SKM-1 treated with dmso at 0.1 percent for 144 hours (cell line): ENCODE results near the gene EFEMP2.

Experiments used
- DNase-seq: peaks from one replicate; lab custom pipeline; 2025; ENCODE audit not compliant: unreplicated experiment; lab: John Stamatoyannopoulos, UW

EFEMP2 gene

GRCh38 chr11:65885808-65886536, 13.4 kb upstream of the EFEMP2 start:
- no peak for DNase-seq

GRCh38 chr11:65885231-65885630, 12.6 kb upstream of the EFEMP2 start:
- no peak for DNase-seq

- peak; percentile 75 for DNase-seq
These were observed 12.1 kb upstream of the EFEMP2 start for GRCh38 chr11:65884716-65885092.

- no peak for DNase-seq
These were observed 11.5 kb upstream of the EFEMP2 start for GRCh38 chr11:65883786-65884715.

- DNase-seq = no peak
These were observed 10.6 kb upstream of the EFEMP2 start for GRCh38 chr11:65883058-65883761.

- no peak for DNase-seq
These were observed 9.8 kb upstream of the EFEMP2 start for GRCh38 chr11:65882120-65883057.

- DNase-seq = no peak
These were observed 8.3 kb upstream of the EFEMP2 start for GRCh38 chr11:65880844-65881421.

GRCh38 chr11:65880027-65880426, 7.4 kb upstream of the EFEMP2 start:
- no peak for DNase-seq

- DNase-seq = no peak
These were observed 7.0 kb upstream of the EFEMP2 start, which contains the start of gene CTSW for GRCh38 chr11:65879617-65880016. Gene CTSW, plus strand, starts transcription at chr11:65879837. Its CDS starts 18 bp downstream, at chr11:65879855.

GRCh38 chr11:65873318-65874156, 937 bp upstream of the EFEMP2 start:
- peak; percentile 83 for DNase-seq

GRCh38 chr11:65871811-65872548, 620 bp downstream of the EFEMP2 start:
- DNase-seq = no peak

- DNase-seq = no peak
These were observed 1.6 kb downstream of the EFEMP2 start for GRCh38 chr11:65870706-65871681.

GRCh38 chr11:65870307-65870658, 2.3 kb downstream of the EFEMP2 start:
- no peak for DNase-seq

GRCh38 chr11:65869643-65870306, 2.8 kb downstream of the EFEMP2 start:
- DNase-seq = no peak

GRCh38 chr11:65868907-65869306, 3.7 kb downstream of the EFEMP2 start:
- no peak for DNase-seq

- no peak for DNase-seq
These were observed 4.4 kb downstream of the EFEMP2 start for GRCh38 chr11:65868076-65868667.
